Ishikawa (cell line): ENCODE measurements around the gene EPHA7.

Experiments used
- CEBPB ChIP-seq: IDR thresholded peaks from 2 replicates; pipeline ENCODE4 v1.6.1; 2012
- CREB1 ChIP-seq: IDR thresholded peaks from 2 replicates; pipeline ENCODE4 v1.6.1; 2012; ENCODE audit warnings: low read depth
- EGR1 ChIP-seq: IDR thresholded peaks from 2 replicates; pipeline ENCODE4 v1.6.1; 2012
- EP300 ChIP-seq: IDR thresholded peaks from 2 replicates; pipeline ENCODE4 v1.6.1; 2012; ENCODE audit warnings: borderline replicate concordance
- FOXM1 ChIP-seq: IDR thresholded peaks from 2 replicates; pipeline ENCODE4 v1.6.1; 2012; ENCODE audit warnings: low read depth, borderline replicate concordance
- MAX ChIP-seq: IDR thresholded peaks from 2 replicates; pipeline ENCODE4 v1.6.1; 2012
- NFIC ChIP-seq: IDR thresholded peaks from 2 replicates; pipeline ENCODE4 v1.6.1; 2012
- RAD21 ChIP-seq: IDR thresholded peaks from 2 replicates; pipeline ENCODE4 v1.6.1; 2012; ENCODE audit warnings: low read depth
- REST ChIP-seq: IDR thresholded peaks from 2 replicates; pipeline ENCODE4 v1.6.1; 2012; ENCODE audit warnings: low read depth, mild to moderate bottlenecking
- TAF1 ChIP-seq: IDR thresholded peaks from 2 replicates; pipeline ENCODE4 v1.6.1; 2012; ENCODE audit warnings: low read depth, mild to moderate bottlenecking
- TCF12 ChIP-seq: IDR thresholded peaks from 2 replicates; pipeline ENCODE4 v1.6.1; 2012; ENCODE audit warnings: low read depth
- TEAD4 ChIP-seq: IDR thresholded peaks from 2 replicates; pipeline ENCODE4 v1.6.1; 2012
- USF1 ChIP-seq: IDR thresholded peaks from 2 replicates; pipeline ENCODE4 v1.6.1; 2012
- YY1 ChIP-seq: IDR thresholded peaks from 2 replicates; pipeline ENCODE4 v1.6.1; 2012; ENCODE audit warnings: low read depth
- ZBTB7A ChIP-seq: IDR thresholded peaks from 2 replicates; pipeline ENCODE4 v1.6.1; 2012; ENCODE audit warnings: low read depth

EPHA7 gene

GRCh38 chr6:93243231-93243778 lies 176.1 kb downstream of the EPHA7 start:
- TF ChIP-seq ZBTB7A (no peak), EGR1 (no peak)

GRCh38 chr6:93242049-93242448 lies 177.3 kb downstream of the EPHA7 start:
- no peak for TF ChIP-seq FOXM1
- no peak for TF ChIP-seq EGR1
- TF ChIP-seq RAD21: no peak
- TF ChIP-seq CREB1: no peak
- TF ChIP-seq TCF12: no peak
- TF ChIP-seq ZBTB7A: no peak
- TF ChIP-seq YY1: no peak
- TF ChIP-seq EP300: no peak
- no peak for TF ChIP-seq NFIC
- no peak for TF ChIP-seq REST
- no peak for TF ChIP-seq MAX

- no peak for TF ChIP-seq TAF1
- no peak for TF ChIP-seq MAX
- no peak for TF ChIP-seq USF1
- no peak for TF ChIP-seq CREB1
- no peak for TF ChIP-seq FOXM1
- TF ChIP-seq CEBPB: no peak
- TF ChIP-seq TEAD4: no peak
- TF ChIP-seq ZBTB7A: no peak
- TF ChIP-seq YY1: no peak
- TF ChIP-seq EGR1: no peak
- TF ChIP-seq TCF12: no peak
- TF ChIP-seq NFIC: no peak
- TF ChIP-seq EP300: no peak
Observed at GRCh38 chr6:93238632-93239031, 180.7 kb downstream of the EPHA7 start.

GRCh38 chr6:93235775-93236174 lies 183.6 kb downstream of the EPHA7 start:
- TF ChIP-seq TAF1: no peak

- no peak for TF ChIP-seq EGR1
Observed at GRCh38 chr6:93226822-93227221, 192.5 kb downstream of the EPHA7 start.

- TF ChIP-seq REST (no peak), TAF1 (no peak), TCF12 (no peak), RAD21 (no peak)
Observed at GRCh38 chr6:93222071-93222851, 197.1 kb downstream of the EPHA7 start.

- TF ChIP-seq MAX: no peak
Observed at GRCh38 chr6:93219447-93219846, 199.9 kb downstream of the EPHA7 start.

GRCh38 chr6:93218096-93218495 lies 201.3 kb downstream of the EPHA7 start:
- TF ChIP-seq FOXM1: no peak
- no peak for TF ChIP-seq USF1
- TF ChIP-seq EGR1: no peak
- TF ChIP-seq TEAD4: no peak
- no peak for TF ChIP-seq NFIC
- TF ChIP-seq TCF12: no peak
- TF ChIP-seq ZBTB7A: no peak
- TF ChIP-seq CEBPB: no peak
- TF ChIP-seq TAF1: no peak
- TF ChIP-seq CREB1: no peak
- no peak for TF ChIP-seq RAD21
- no peak for TF ChIP-seq MAX
- no peak for TF ChIP-seq EP300
